ENCODE results near the gene COX14.
"Not testable (repeated sequence)": the region's sequence is repeated elsewhere in the genome, so short reads cannot be mapped to it uniquely, and the experiment has no call there.

COX14 gene

GRCh38 chr12:50111693-50112455 is at the start of gene COX14:
Gene COX14 (plus strand): TSS chr12:50112236. CDS start chr12:50120044, 7,808 bp downstream.
- DNase-seq (ENCODE audit: low spot score), result peak; percentile 100

GRCh38 chr12:50062728-50063460 is 49.1 kb upstream of the COX14 start:
- DNase-seq (ENCODE audit: low spot score), result no peak

GRCh38 chr12:50065726-50066310 is 46.2 kb upstream of the COX14 start:
- DNase-seq (ENCODE audit: low spot score), result no peak

GRCh38 chr12:50066402-50066801 is 45.6 kb upstream of the COX14 start:
- peak; percentile 42 for DNase-seq (ENCODE audit: low spot score)

GRCh38 chr12:50069069-50069468 is 43.0 kb upstream of the COX14 start:
- no peak for DNase-seq (ENCODE audit: low spot score)

GRCh38 chr12:50069539-50069938 is 42.5 kb upstream of the COX14 start:
- no peak for DNase-seq (ENCODE audit: low spot score)

- DNase-seq (ENCODE audit: low spot score), result peak; percentile 92
These were observed 41.5 kb upstream of the COX14 start for GRCh38 chr12:50070314-50071060.

GRCh38 chr12:50072198-50072907 is 39.7 kb upstream of the COX14 start:
- DNase-seq (ENCODE audit: low spot score), result no peak

- DNase-seq (ENCODE audit: low spot score), result no peak
These were observed 38.8 kb upstream of the COX14 start for GRCh38 chr12:50073206-50073605.

- no peak for DNase-seq (ENCODE audit: low spot score)
These were observed 38.3 kb upstream of the COX14 start for GRCh38 chr12:50073712-50074111.

GRCh38 chr12:50074936-50075807 is 36.9 kb upstream of the COX14 start:
- peak; percentile 88 for DNase-seq (ENCODE audit: low spot score)

GRCh38 chr12:50075808-50076170 is 36.2 kb upstream of the COX14 start:
- no peak for DNase-seq (ENCODE audit: low spot score)

GRCh38 chr12:50077099-50077498 is 34.9 kb upstream of the COX14 start:
- no peak for DNase-seq (ENCODE audit: low spot score)

GRCh38 chr12:50078281-50078680 is 33.8 kb upstream of the COX14 start:
- no peak for DNase-seq (ENCODE audit: low spot score)

- no peak for DNase-seq (ENCODE audit: low spot score)
These were observed 32.3 kb upstream of the COX14 start for GRCh38 chr12:50079771-50080170.

- no peak for DNase-seq (ENCODE audit: low spot score)
These were observed 30.8 kb upstream of the COX14 start for GRCh38 chr12:50081096-50081808.

GRCh38 chr12:50082644-50083043 is 29.4 kb upstream of the COX14 start:
- DNase-seq (ENCODE audit: low spot score), result no peak

- no peak for DNase-seq (ENCODE audit: low spot score)
These were observed 28.7 kb upstream of the COX14 start for GRCh38 chr12:50083301-50083700.

GRCh38 chr12:50084409-50084774 is 27.6 kb upstream of the COX14 start:
- DNase-seq (ENCODE audit: low spot score), result not testable (repeated sequence)

Data from cerebellar cortex (tissue), 1 donor.